HEK293 (cell line): ENCODE data around the gene SGO1.

Experiments used
- KLF1 ChIP-seq: fragments of 450-650 bp; formaldehyde crosslinking; IDR thresholded peaks from 2 replicates; pipeline ENCODE4 v1.5.1; 2016; ENCODE audit warnings: missing biosample characterization, missing genetic modification characterization
- KLF10 ChIP-seq: fragments of 450-650 bp; IDR thresholded peaks from 2 replicates; pipeline ENCODE4 v1.5.1; 2018; ENCODE audit warnings: missing biosample characterization, mild to moderate bottlenecking, missing genetic modification characterization
- KLF8 ChIP-seq: fragments of 450-650 bp; formaldehyde crosslinking; IDR thresholded peaks from 2 replicates; pipeline ENCODE4 v1.5.1; 2016; ENCODE audit warnings: missing biosample characterization, missing genetic modification characterization
- MYNN ChIP-seq: fragments of 450-650 bp; formaldehyde crosslinking; IDR thresholded peaks from 2 replicates; pipeline ENCODE4 v1.5.1; 2016; ENCODE audit warnings: missing biosample characterization, missing genetic modification characterization, borderline replicate concordance
- OVOL3 ChIP-seq: fragments of 450-650 bp; formaldehyde crosslinking; IDR thresholded peaks from 2 replicates; pipeline ENCODE4 v1.5.1; 2016; ENCODE audit warnings: missing biosample characterization, missing genetic modification characterization
- SCRT2 ChIP-seq: fragments of 450-650 bp; formaldehyde crosslinking; IDR thresholded peaks from 2 replicates; pipeline ENCODE4 v1.5.1; 2016; ENCODE audit warnings: missing biosample characterization, missing genetic modification characterization
- SP2 ChIP-seq: fragments of 450-650 bp; formaldehyde crosslinking; IDR thresholded peaks from 2 replicates; pipeline ENCODE4 v1.5.1; 2016; ENCODE audit warnings: missing biosample characterization, missing genetic modification characterization
- SP3 ChIP-seq: fragments of 450-650 bp; formaldehyde crosslinking; IDR thresholded peaks from 2 replicates; pipeline ENCODE4 v1.5.1; 2016; ENCODE audit warnings: missing biosample characterization, missing genetic modification characterization
- ZBTB17 ChIP-seq: fragments of 450-650 bp; formaldehyde crosslinking; IDR thresholded peaks from 2 replicates; pipeline ENCODE4 v1.5.1; 2016; ENCODE audit warnings: missing biosample characterization, missing genetic modification characterization
- ZFP3 ChIP-seq: fragments of 450-650 bp; formaldehyde crosslinking; IDR thresholded peaks from 2 replicates; pipeline ENCODE4 v1.5.1; 2016; ENCODE audit warnings: low read depth, missing biosample characterization, missing genetic modification characterization
- ZNF133 ChIP-seq: fragments of 450-650 bp; formaldehyde crosslinking; IDR thresholded peaks from 2 replicates; pipeline ENCODE4 v1.5.1; 2016; ENCODE audit warnings: missing biosample characterization, missing genetic modification characterization
- ZNF157 ChIP-seq: fragments of 450-650 bp; formaldehyde crosslinking; IDR thresholded peaks from 2 replicates; pipeline ENCODE4 v1.5.1; 2016; ENCODE audit warnings: missing biosample characterization, missing genetic modification characterization
- ZNF221 ChIP-seq: fragments of 450-650 bp; formaldehyde crosslinking; IDR thresholded peaks from 2 replicates; pipeline ENCODE4 v1.5.1; 2017; ENCODE audit warnings: missing biosample characterization, missing genetic modification characterization, borderline replicate concordance
- ZNF248 ChIP-seq: fragments of 450-650 bp; formaldehyde crosslinking; IDR thresholded peaks from 2 replicates; pipeline ENCODE4 v1.5.1; 2017; ENCODE audit warnings: missing biosample characterization, missing genetic modification characterization
- ZNF266 ChIP-seq: fragments of 450-650 bp; formaldehyde crosslinking; IDR thresholded peaks from 2 replicates; pipeline ENCODE4 v1.5.1; 2016; ENCODE audit warnings: missing biosample characterization, missing genetic modification characterization, low read depth
- ZNF335 ChIP-seq: fragments of 450-650 bp; formaldehyde crosslinking; conservative IDR thresholded peaks from 2 replicates; pipeline ENCODE4 v1.5.1; 2016; ENCODE audit warnings: missing biosample characterization, missing genetic modification characterization
- ZNF394 ChIP-seq: fragments of 450-650 bp; formaldehyde crosslinking; IDR thresholded peaks from 2 replicates; pipeline ENCODE4 v1.5.1; 2016; ENCODE audit warnings: missing biosample characterization, missing genetic modification characterization, mild to moderate bottlenecking, moderate library complexity, borderline replicate concordance
- ZNF404 ChIP-seq: fragments of 450-650 bp; formaldehyde crosslinking; IDR thresholded peaks from 2 replicates; pipeline ENCODE4 v1.5.1; 2017; ENCODE audit warnings: missing biosample characterization, missing genetic modification characterization
- ZNF510 ChIP-seq: fragments of 450-650 bp; formaldehyde crosslinking; IDR thresholded peaks from 2 replicates; pipeline ENCODE4 v1.5.1; 2018; ENCODE audit warnings: mild to moderate bottlenecking, missing genetic modification characterization, missing biosample characterization; ENCODE audit not compliant: insufficient replicate concordance
- ZNF529 ChIP-seq: fragments of 450-650 bp; formaldehyde crosslinking; IDR thresholded peaks from 2 replicates; pipeline ENCODE4 v1.5.1; 2017; ENCODE audit warnings: missing genetic modification characterization, missing biosample characterization; ENCODE audit not compliant: insufficient replicate concordance
- ZNF544 ChIP-seq: fragments of 450-650 bp; formaldehyde crosslinking; IDR thresholded peaks from 2 replicates; pipeline ENCODE4 v1.5.0; 2017; ENCODE audit warnings: missing biosample characterization, missing genetic modification characterization
- ZNF549 ChIP-seq: fragments of 450-650 bp; IDR thresholded peaks from 2 replicates; pipeline ENCODE4 v1.5.1; 2018; ENCODE audit warnings: missing biosample characterization, missing genetic modification characterization, mild to moderate bottlenecking, inconsistent platforms, moderate library complexity
- ZNF658 ChIP-seq: fragments of 450-650 bp; formaldehyde crosslinking; IDR thresholded peaks from 2 replicates; pipeline ENCODE4; 2016; ENCODE audit warnings: missing biosample characterization, missing genetic modification characterization
- ZNF670 ChIP-seq: fragments of 450-650 bp; formaldehyde crosslinking; IDR thresholded peaks from 2 replicates; pipeline ENCODE4 v1.5.1; 2016; ENCODE audit warnings: missing biosample characterization, missing genetic modification characterization, low read depth
- ZNF747 ChIP-seq: fragments of 450-650 bp; formaldehyde crosslinking; IDR thresholded peaks from 2 replicates; pipeline ENCODE4 v1.5.1; 2016; ENCODE audit warnings: missing biosample characterization, missing genetic modification characterization
- ZNF837 ChIP-seq: fragments of 450-650 bp; formaldehyde crosslinking; IDR thresholded peaks from 2 replicates; pipeline ENCODE4 v1.5.1; 2016; ENCODE audit warnings: missing biosample characterization, missing genetic modification characterization
- ZSCAN16 ChIP-seq: fragments of 450-650 bp; formaldehyde crosslinking; IDR thresholded peaks from 2 replicates; pipeline ENCODE4 v1.5.1; 2016; ENCODE audit warnings: missing biosample characterization, missing genetic modification characterization
- ZSCAN30 ChIP-seq: fragments of 450-650 bp; IDR thresholded peaks from 2 replicates; pipeline ENCODE4 v1.5.1; 2018; ENCODE audit warnings: missing biosample characterization, mild to moderate bottlenecking, missing genetic modification characterization, moderate library complexity
- TF ChIP-seq, protein P1 (sequence below): fragments of 450-650 bp; formaldehyde crosslinking; IDR thresholded peaks from 2 replicates; pipeline ENCODE4 v1.5.0; 2017; ENCODE audit warnings: missing biosample characterization, missing genetic modification characterization, borderline replicate concordance
- TF ChIP-seq, protein P2 (sequence below): fragments of 450-650 bp; formaldehyde crosslinking; IDR thresholded peaks from 2 replicates; pipeline ENCODE4 v1.5.1; 2016; ENCODE audit warnings: missing biosample characterization, missing genetic modification characterization
- TF ChIP-seq, protein P3 (sequence below): IDR thresholded peaks from 2 replicates; pipeline ENCODE4 v1.6.1; 2011; ENCODE audit warnings: mild to moderate bottlenecking, low read depth, low read length, borderline replicate concordance
- TF ChIP-seq, protein P4 (sequence below): fragments of 450-650 bp; formaldehyde crosslinking; IDR thresholded peaks from 2 replicates; pipeline ENCODE4 v1.5.1; 2016; ENCODE audit warnings: missing biosample characterization, missing genetic modification characterization

The SGO1 gene

DNA sequence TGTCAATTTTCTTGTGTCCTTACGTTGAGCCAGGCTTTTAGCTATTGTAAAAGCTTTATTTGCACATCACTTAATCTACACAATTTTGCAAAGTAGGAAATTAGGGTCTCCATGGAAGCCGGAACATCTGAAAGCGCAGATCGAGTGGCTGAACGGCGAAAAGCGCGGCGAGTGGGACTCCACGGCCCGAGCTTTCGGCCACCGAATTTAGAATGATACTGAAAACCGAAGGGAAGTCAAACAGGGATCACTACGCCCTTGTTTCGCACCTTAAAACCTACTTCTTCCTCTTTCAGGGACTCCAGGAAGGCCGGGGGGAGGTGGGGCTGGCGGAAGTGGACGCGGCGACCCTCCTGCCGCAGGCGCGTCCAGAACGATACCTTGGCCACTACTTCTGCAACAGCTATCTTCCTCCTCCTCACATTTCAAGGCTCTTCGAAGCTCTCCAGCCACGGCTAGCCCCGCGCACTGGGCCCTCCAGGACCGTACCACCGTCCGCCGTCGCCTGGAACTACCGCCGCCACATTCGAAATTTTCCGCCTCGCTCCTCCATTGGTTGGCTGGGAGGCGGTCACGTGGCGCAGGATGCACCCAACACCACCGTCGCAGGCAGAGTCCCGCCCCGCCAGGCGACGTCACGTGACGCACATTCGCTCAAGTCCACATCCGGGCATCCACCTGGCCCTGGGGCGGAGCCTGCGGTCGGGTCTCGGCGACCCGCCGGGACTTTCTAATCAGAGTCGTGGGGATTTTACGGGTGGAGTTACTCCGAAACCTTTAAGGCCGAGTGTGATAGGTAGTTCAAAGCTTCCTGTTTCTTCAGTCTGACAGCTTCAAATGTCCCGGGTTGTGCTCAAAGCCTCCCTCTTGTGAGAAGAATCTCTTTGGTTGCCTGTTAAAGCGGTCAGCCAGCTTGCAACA is at the start of gene SGO1 (continued):
- TF ChIP-seq ZBTB17 (no peak; the same call in 1 of the 2 replicates), ZNF510 (tag by site-specific recombination) (no peak), ZNF658 (tag by site-specific recombination) (no peak), ZSCAN16 (tag by site-specific recombination) (no peak), ZNF394 (tag by site-specific recombination) (no peak), KLF1 (tag by site-specific recombination) (peak; percentile 54), ZNF221 (tag by site-specific recombination) (no peak), ZNF133 (tag by site-specific recombination) (no peak), SP2 (tag by site-specific recombination) (peak; percentile 93), OVOL3 (tag by site-specific recombination) (peak; percentile 37; the same call in 1 of the 2 replicates), ZNF747 (tag by site-specific recombination) (no peak), ZNF670 (tag by site-specific recombination) (no peak), ZNF404 (no peak), ZNF549 (tag by site-specific recombination) (no peak), ZSCAN30 (tag by site-specific recombination) (0 out of 2 replicates have a peak, but pooled peaks have one; percentile 53), KLF8 (tag by site-specific recombination) (peak; percentile 60; the same call in 1 of the 2 replicates), SCRT2 (peak; percentile 18; the same call in 1 of the 2 replicates), ZNF266 (tag by site-specific recombination) (no peak), ZFP3 (tag by site-specific recombination) (no peak), ZNF335 (tag by site-specific recombination) (peak; percentile 67), ZNF248 (tag by site-specific recombination) (no peak), MYNN (tag by site-specific recombination) (no peak), ZNF157 (tag by site-specific recombination) (no peak), ZNF837 (tag by site-specific recombination) (no peak), ZNF529 (tag by site-specific recombination) (no peak), KLF10 (tag by site-specific recombination) (peak; percentile 60), ZNF544 (tag by site-specific recombination) (no peak), SP3 (tag by site-specific recombination) (peak; percentile 90)
- TF ChIP-seq, protein P1, sequence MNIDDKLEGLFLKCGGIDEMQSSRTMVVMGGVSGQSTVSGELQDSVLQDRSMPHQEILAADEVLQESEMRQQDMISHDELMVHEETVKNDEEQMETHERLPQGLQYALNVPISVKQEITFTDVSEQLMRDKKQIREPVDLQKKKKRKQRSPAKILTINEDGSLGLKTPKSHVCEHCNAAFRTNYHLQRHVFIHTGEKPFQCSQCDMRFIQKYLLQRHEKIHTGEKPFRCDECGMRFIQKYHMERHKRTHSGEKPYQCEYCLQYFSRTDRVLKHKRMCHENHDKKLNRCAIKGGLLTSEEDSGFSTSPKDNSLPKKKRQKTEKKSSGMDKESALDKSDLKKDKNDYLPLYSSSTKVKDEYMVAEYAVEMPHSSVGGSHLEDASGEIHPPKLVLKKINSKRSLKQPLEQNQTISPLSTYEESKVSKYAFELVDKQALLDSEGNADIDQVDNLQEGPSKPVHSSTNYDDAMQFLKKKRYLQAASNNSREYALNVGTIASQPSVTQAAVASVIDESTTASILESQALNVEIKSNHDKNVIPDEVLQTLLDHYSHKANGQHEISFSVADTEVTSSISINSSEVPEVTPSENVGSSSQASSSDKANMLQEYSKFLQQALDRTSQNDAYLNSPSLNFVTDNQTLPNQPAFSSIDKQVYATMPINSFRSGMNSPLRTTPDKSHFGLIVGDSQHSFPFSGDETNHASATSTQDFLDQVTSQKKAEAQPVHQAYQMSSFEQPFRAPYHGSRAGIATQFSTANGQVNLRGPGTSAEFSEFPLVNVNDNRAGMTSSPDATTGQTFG (tag by site-specific recombination) = no peak
- TF ChIP-seq, protein P2, sequence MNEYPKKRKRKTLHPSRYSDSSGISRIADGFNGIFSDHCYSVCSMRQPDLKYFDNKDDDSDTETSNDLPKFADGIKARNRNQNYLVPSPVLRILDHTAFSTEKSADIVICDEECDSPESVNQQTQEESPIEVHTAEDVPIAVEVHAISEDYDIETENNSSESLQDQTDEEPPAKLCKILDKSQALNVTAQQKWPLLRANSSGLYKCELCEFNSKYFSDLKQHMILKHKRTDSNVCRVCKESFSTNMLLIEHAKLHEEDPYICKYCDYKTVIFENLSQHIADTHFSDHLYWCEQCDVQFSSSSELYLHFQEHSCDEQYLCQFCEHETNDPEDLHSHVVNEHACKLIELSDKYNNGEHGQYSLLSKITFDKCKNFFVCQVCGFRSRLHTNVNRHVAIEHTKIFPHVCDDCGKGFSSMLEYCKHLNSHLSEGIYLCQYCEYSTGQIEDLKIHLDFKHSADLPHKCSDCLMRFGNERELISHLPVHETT (tag by site-specific recombination) = no peak; the same call in 1 of the 2 replicates
- TF ChIP-seq, protein P3, sequence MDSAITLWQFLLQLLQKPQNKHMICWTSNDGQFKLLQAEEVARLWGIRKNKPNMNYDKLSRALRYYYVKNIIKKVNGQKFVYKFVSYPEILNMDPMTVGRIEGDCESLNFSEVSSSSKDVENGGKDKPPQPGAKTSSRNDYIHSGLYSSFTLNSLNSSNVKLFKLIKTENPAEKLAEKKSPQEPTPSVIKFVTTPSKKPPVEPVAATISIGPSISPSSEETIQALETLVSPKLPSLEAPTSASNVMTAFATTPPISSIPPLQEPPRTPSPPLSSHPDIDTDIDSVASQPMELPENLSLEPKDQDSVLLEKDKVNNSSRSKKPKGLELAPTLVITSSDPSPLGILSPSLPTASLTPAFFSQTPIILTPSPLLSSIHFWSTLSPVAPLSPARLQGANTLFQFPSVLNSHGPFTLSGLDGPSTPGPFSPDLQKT = no peak
- TF ChIP-seq, protein P4, sequence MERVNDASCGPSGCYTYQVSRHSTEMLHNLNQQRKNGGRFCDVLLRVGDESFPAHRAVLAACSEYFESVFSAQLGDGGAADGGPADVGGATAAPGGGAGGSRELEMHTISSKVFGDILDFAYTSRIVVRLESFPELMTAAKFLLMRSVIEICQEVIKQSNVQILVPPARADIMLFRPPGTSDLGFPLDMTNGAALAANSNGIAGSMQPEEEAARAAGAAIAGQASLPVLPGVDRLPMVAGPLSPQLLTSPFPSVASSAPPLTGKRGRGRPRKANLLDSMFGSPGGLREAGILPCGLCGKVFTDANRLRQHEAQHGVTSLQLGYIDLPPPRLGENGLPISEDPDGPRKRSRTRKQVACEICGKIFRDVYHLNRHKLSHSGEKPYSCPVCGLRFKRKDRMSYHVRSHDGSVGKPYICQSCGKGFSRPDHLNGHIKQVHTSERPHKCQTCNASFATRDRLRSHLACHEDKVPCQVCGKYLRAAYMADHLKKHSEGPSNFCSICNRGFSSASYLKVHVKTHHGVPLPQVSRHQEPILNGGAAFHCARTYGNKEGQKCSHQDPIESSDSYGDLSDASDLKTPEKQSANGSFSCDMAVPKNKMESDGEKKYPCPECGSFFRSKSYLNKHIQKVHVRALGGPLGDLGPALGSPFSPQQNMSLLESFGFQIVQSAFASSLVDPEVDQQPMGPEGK (tag by site-specific recombination) = peak; percentile 65
